ENCODE data around the gene MIPEP.

Gene MIPEP

GRCh38 chr13:23859455-23859854, 29.7 kb downstream of the MIPEP start:
- no peak overlapping the region for H3K4me3 ChIP-seq (replicated peaks in 1 of 2; ENCODE audit: low read depth in 2 of 2, low read length in 2 of 2)
- TF ChIP-seq, protein P1, sequence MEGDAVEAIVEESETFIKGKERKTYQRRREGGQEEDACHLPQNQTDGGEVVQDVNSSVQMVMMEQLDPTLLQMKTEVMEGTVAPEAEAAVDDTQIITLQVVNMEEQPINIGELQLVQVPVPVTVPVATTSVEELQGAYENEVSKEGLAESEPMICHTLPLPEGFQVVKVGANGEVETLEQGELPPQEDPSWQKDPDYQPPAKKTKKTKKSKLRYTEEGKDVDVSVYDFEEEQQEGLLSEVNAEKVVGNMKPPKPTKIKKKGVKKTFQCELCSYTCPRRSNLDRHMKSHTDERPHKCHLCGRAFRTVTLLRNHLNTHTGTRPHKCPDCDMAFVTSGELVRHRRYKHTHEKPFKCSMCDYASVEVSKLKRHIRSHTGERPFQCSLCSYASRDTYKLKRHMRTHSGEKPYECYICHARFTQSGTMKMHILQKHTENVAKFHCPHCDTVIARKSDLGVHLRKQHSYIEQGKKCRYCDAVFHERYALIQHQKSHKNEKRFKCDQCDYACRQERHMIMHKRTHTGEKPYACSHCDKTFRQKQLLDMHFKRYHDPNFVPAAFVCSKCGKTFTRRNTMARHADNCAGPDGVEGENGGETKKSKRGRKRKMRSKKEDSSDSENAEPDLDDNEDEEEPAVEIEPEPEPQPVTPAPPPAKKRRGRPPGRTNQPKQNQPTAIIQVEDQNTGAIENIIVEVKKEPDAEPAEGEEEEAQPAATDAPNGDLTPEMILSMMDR (IDR thresholded peaks at IDR 0.05; ENCODE audit: low read depth, low read length) = no peak
- peak in 1 of 2 donors; percentile 9 for DNase-seq (ENCODE audit: low read depth in 2 of 2)

- TF ChIP-seq, protein P1 (IDR thresholded peaks at IDR 0.05; ENCODE audit: low read depth, low read length) = no peak
- H3K4me3 ChIP-seq (replicated peaks in 1 of 2; ENCODE audit: low read depth in 2 of 2, low read length in 2 of 2) = no peak overlapping the region
- peak in 1 of 2 donors; percentile 11 for DNase-seq (ENCODE audit: low read depth in 2 of 2)
Observed at GRCh38 chr13:23858546-23858945, 30.7 kb downstream of the MIPEP start.

- H3K4me3 ChIP-seq (replicated peaks in 1 of 2; ENCODE audit: low read depth in 2 of 2, low read length in 2 of 2) = no peak overlapping the region
- no peak for DNase-seq (ENCODE audit: low read depth in 2 of 2)
- TF ChIP-seq, protein P1 (IDR thresholded peaks at IDR 0.05; ENCODE audit: low read depth, low read length) = no peak
Observed at GRCh38 chr13:23856008-23856750, 33.0 kb downstream of the MIPEP start.

DNA sequence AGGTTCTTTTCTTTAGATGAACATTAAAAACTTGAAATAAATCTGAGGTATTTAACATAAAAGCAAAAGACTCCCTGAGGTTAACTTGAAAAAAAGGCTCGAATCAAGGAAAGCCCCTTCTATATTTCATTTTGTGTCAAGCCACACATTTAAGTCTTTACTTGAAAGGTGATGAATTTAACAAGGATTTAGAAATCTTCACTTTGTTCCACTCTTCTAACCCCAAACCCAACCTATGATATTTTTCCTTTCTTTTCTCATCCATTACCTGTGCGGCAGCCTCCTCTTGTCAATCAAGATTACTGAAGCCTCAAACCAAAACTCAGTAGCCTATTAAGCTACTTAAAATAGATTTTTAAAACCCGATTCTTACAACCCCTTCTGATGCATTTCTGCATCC, 33.8 kb downstream of the MIPEP start:
- TF ChIP-seq, protein P1 (IDR thresholded peaks at IDR 0.05; ENCODE audit: low read depth, low read length) = no peak
- no peak for DNase-seq (ENCODE audit: low read depth in 2 of 2)
- no peak overlapping the region for H3K4me3 ChIP-seq (replicated peaks in 1 of 2; ENCODE audit: low read depth in 2 of 2, low read length in 2 of 2)

DNA sequence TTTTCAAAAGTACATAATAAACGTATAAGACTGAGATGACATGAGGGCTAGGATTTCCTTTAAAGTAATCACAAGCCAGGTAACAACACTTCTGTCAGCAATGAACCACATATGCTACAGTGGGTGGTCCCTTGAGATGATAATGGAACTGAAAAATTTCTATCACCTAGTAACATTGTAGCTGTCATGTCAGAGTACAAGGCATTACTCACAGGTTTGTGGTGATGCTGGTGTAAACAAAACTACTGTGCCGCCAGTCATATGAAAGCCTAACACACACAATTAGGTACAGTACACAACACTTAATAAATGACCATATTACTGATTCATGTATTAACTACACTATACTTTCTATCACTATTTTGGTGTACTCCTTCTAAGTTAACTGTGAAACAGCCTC, 36.8 kb downstream of the MIPEP start:
- no peak for DNase-seq (ENCODE audit: low read depth in 2 of 2)
- TF ChIP-seq, protein P1 (IDR thresholded peaks at IDR 0.05; ENCODE audit: low read depth, low read length) = no peak

DNA sequence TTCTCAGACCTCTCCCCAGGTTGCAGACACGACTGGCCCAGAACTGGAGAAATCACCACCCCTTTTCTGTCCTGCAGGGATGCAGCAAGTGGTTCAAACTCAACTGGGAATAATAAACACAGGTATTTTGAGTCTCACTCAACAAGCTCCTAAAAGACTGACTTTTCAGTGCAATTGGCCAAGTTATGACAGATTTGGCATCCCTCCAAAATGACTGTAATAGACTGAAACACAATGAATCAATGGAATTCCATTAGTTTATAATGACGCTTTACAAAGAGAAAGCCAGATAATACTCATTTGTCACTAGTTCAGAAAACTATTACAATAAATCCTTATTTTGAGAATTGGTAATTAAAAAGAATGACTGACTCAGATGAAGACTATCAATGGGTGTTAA, 38.1 kb downstream of the MIPEP start:
- DNase-seq (ENCODE audit: low read depth in 2 of 2) = peak; percentile 37 to 79
- TF ChIP-seq, protein P1 (IDR thresholded peaks at IDR 0.05; ENCODE audit: low read depth, low read length) = no peak
- no peak overlapping the region for H3K4me3 ChIP-seq (replicated peaks in 1 of 2; ENCODE audit: low read depth in 2 of 2, low read length in 2 of 2)

More for the DNA sequence above, 36.8 kb downstream of the MIPEP start:
- no peak overlapping the region for H3K4me3 ChIP-seq (replicated peaks in 1 of 2; ENCODE audit: low read depth in 2 of 2, low read length in 2 of 2)

DNA sequence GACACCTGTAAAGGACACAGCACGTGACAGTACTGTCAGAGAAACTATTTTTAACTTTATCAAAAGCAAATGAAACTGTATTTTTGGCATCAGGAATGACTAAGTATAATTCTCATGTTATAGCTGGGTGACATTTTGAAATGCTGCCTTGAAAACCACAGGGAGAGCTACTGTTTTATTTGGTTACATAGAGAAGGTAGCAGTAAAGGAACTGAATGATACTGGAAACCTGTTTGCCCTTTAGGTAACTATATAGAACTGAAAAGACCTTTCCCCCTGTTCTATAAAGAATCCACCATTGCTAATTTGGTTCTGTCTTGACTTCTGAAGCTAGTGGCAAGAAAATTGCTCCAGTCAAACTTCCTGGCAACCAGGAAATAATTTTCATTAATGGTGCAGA, 39.1 kb downstream of the MIPEP start:
- no peak for DNase-seq (ENCODE audit: low read depth in 2 of 2)

More for the DNA sequence above, 39.1 kb downstream of the MIPEP start:
- TF ChIP-seq, protein P1 (IDR thresholded peaks at IDR 0.05; ENCODE audit: low read depth, low read length) = no peak
- H3K4me3 ChIP-seq (replicated peaks in 1 of 2; ENCODE audit: low read depth in 2 of 2, low read length in 2 of 2) = no peak overlapping the region

Measured in cardiac fibroblast (primary cell).